ENCODE data around the gene TSPAN11.

GRCh38 chr12:30878024-30878423, 48.5 kb upstream of the TSPAN11 start:
- TF ChIP-seq CTCF (IDR thresholded peaks at IDR 0.05) = no peak
- TF ChIP-seq ZFX (IDR thresholded peaks at IDR 0.05; ENCODE audit: borderline replicate concordance) = no peak

All from 22Rv1 (cell line).